Forelimb muscle (tissue), 1 donor: ENCODE data around the gene MRPL38. TPM values are rescaled to one million over a fixed set of nuclear protein-coding genes. Genes with fewer than 3 reads are reported as not detected.

ENCODE experiments used
- DNase-seq: peaks from one replicate; pipeline ENCODE4 v3.0.0-alpha.2; 2013; ENCODE audit warnings: low read depth
- polyA plus RNA-seq: library from polyadenylated mRNA; unstranded; fragments of 120-200 nt; gene quantifications from one replicate; pipeline ENCODE4 v1.2.1, GENCODE V29; 2013; ENCODE audit not compliant: insufficient read length

The MRPL38 gene
- 73.6 TPM for polyA plus RNA-seq

DNA sequence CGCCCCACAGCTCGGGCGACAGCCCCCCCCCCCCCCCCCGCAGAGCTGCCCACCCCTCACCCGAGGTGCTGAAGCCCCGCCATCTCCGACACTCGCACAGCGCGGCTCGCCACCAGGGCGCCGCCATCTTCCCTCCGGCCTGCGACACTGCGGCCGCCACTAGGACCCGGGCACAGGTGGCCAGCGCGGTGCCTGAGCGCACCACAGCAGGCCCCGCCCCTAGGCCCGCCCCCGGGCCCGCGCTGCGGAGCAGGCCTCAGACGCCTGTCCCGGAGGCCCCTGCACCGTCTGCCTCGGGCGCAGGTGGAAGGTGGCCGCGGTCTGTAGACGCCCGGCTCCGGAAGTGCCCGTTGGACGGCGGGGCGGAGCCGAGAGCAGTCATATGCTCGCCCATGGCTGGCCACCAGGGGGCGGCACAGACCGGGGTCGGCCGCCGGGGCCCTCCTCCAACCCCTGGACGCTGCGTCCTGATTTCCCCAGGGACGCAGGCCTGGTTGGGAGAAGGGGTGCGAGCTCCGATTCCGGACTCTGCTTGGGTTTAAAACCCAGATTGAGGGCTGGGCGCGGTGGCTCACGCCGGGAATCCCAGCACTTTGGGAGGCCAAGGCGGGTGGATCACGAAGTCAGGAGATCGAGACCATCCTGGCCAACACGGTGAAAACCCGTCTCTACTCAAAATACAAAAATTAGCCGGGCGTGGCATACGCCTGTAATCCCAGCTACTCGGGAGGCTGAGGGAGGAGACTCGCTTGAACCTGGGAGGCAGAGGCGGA lies at the start of gene MRPL38:
Gene MRPL38, minus strand, starts transcription at position 136 of the 773 bp plus-strand sequence. Its CDS starts 9 bp downstream, at position 127.
- DNase-seq, result peak; percentile 48

DNA sequence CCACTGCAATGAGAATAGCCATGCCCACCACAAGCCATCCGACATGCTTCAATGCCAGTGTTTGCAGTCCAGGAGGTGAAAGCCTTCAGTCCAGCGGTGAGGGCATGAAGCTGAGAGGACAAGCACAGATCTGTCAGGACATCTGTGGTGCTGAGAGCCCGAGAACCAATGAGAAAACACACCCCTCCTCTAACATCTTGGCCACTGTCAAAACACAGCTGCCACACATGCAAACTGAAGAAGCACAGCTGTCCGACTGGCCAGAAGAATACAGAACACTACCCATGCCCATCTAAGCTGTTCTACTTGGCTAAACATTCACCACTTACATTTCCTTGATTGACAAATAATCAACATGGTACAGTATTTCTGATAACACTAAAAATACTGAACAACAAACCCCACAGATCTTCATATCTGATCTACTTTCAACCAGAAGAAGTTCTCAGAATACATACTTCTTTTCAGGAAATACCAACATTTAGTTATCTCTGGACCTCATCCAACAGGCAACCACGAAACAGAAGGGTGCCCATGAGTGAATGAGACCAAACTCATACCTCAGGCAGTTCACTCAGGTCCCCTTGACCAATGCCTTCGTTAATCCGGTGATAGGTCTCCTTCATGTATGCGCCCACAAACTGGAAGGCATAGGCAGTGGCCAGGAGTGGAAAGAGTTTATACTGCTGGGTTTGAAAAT lies 46.3 kb upstream of the MRPL38 start:
- no peak for DNase-seq

DNA sequence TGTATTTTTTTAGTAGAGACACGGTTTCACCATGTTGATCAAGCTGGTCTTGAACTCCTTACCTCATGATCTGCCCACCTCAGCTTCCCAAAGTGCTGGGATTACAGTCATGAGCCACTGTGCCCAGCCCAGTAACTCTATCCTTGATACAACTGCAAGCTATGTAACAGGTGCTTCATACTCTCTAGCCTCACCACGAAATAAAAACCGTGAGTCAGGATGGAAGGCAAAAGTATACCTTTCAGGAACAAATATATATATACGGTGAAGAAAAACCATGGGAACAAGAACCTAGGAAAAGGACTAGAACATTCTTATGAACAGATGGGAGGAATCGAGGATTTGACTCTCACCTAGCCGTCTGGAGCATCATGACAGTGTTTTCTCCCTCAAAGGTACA lies 45.7 kb upstream of the MRPL38 start:
- no peak for DNase-seq

- no peak for DNase-seq
These were observed 40.5 kb upstream of the MRPL38 start for GRCh38 chr17:75945211-75945610.

DNA sequence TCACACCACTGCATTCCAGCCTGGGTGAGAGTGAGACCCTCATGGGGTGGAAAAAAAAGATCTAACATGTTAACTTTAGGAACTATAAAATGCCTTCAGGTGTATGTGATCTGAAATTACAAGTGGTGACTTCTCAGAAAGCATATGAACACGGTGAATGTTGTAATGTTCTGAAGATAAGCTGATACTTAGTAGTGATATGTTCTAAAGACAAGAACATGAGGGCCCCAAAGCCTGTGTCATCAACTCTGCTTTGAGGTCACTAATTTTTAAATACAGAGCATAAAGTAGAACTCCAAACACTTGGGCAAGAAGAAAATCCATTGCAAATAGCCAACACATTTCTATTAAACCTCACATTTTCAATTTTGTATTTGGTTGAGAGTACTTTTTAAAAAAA lies 38.8 kb upstream of the MRPL38 start:
- no peak for DNase-seq

- no peak for DNase-seq
These were observed 37.8 kb upstream of the MRPL38 start for GRCh38 chr17:75942473-75942872.

- no peak for DNase-seq
These were observed 36.7 kb upstream of the MRPL38 start for GRCh38 chr17:75941442-75941819.

DNA sequence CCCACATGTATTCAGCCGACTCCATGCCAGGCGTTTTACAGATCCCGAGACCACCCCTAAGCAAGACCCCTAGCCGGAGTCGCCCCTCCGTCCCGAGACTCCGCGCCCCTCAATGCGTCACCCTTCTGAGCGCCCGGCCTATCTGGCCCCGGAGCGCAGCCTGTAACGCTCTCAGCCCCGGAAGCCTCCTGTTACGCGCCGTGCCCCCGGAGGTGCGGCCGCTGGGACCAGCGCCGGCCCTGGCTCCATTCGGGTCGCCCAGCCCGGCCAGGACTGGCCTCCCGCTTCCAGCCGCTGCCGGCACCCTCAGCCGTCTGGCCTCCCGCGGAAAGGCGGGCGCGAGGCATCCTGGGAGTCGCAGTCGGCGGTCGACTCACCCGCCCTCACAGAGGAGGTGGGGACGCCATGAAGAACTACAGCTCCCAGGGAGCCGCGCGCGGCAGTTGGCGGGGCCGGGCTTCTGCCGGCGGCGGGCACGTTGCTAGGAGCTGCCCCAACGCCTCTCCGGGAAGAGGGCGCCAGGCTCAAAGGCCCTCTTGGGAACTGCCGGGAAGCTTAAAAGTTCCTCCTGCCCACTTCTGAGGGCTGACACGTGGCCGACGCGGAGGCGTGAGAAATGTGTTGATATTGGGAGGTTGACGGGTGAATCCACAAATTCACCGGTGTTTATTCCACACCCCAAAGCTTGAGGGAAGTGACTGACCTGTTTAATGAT lies 36.2 kb upstream of the MRPL38 start, which contains the start of gene FBF1:
Gene FBF1, minus strand, starts transcription at position 316 of the 715 bp plus-strand sequence. CDS start 2,893 bp downstream, outside the sequence.
- DNase-seq, result peak; percentile 65

- no peak for DNase-seq
These were observed 33.0 kb upstream of the MRPL38 start for GRCh38 chr17:75937652-75938051.

GRCh38 chr17:75933808-75934207 lies 29.1 kb upstream of the MRPL38 start:
- no peak for DNase-seq

GRCh38 chr17:75932852-75933251 lies 28.2 kb upstream of the MRPL38 start:
- DNase-seq, result no peak

DNA sequence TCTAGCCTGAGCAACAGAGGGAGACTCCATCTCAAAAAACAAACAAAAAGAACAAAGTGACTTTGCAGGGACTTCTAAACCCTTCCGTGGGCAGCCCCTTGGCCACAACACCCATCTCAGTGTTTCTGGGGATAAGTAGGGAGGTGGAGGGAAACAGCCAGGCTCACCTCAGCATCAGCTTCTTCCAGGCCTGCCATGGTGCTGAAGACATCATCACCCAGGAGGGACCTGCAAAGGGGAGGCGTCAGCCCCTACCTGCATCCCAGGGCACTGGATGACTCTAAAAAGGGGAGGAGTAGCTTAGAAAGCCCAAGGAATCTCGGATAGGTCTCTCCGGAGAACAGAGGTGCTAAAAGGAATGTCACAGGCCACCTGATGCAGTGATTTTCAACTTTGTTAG lies 26.4 kb upstream of the MRPL38 start:
- DNase-seq, result no peak

- no peak for DNase-seq
These were observed 22.7 kb upstream of the MRPL38 start for GRCh38 chr17:75927286-75927922.

- no peak for DNase-seq
These were observed 21.8 kb upstream of the MRPL38 start for GRCh38 chr17:75926456-75926855.

- no peak for DNase-seq
These were observed 21.2 kb upstream of the MRPL38 start for GRCh38 chr17:75925912-75926311.

- DNase-seq, result no peak
These were observed 20.4 kb upstream of the MRPL38 start for GRCh38 chr17:75925103-75925502.

DNA sequence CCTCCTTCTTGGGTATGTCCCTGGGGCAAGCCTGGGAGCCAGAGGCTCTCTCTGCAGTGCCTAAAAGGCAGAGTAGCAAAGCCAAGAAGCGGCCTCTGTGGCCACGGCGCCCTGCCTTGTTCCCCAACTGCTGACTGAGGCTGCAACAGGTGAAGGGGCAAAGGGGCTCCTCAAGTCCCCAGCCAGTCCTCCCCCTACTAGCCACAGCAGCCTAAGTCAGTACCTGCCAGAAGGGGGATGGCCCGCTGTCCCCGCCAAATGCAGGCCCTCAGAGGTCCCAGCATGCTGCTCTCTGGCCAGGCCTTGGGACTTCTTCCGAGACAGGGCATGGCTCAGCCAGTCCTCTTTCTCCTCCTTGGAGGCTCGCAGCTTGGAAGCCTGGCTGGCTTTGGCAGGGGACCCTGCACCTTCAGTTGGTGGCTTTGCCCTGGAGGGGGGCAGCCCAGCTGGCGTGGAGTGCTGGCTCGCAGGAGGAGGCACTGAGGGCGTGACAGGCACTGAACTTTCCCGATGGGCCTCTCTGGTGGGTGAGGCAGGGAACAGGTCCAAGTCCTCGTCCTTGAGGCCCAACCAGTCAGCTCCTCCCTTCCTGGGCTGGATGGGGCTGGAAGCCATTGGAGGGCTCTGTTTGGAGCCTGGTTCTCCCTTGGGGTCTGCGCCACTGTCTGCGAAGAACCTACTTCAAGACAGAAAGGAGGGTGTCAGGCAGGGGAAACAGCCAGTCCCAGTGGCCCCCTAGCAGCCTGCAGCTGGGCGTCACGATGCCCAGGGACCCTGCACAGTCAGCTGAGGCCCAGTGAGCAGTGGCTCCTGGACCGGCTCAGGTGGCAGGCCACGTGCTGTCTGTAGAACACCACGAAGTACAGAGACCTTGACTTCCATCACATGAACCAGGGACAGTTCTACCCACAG lies 18.5 kb upstream of the MRPL38 start:
- no peak for DNase-seq

DNA sequence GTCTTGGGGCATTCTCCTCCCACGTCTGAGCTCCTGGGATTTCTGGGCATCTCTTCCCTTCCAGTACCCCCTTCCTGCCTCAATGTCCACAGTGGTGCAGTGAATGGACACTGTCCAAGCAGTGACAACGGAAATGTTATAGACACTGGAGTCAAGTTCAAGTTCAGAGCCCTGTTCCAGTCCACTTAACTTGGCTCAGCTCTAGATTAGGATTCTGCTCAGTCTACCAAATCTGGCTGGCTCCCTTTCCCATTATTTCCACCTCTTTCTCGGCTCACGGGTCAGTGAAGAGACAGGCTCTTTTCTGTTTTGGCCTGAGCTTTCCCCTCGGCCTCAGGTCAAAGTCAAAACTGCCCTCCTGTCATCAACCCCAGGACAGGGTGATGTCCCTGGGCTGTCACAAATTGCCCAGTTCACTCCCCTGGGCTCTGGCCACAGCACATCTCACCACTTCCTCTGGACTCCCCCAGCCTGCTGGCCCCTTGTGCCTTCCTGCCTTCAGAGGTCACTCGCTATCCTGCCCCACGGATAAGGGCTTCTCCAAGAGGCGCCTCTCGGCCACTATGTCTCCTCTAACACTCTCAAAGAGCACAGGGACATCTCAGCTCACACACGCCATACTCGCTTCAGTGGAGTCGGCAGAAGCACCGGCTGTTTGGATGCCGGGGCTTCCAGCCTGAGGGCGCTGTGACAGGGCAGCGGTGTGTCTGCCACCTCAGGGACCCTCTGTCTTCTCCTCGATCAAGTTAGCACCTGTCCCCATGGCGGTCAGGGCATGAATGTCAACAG lies 17.7 kb upstream of the MRPL38 start:
- DNase-seq, result no peak

DNA sequence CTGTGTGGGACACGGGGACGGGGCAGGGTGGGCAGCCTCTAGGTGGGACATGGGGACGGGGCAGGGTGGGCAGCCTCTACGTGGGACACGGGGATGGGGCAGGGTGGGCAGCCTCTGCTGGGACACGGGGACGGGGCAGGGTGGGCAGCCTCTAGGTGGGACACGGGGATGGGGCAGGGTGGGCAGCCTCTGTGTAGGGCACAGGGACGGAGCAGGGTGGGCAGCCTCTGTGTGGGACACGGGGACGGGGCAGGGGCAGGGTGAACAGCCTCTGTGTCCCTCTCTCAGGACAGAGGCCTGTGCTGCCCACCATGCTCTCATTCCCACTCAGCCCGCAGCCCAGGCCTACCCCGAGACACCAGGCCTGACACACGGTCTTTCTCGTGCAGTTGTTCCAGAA lies 16.9 kb upstream of the MRPL38 start:
- DNase-seq, result no peak

GRCh38 chr17:75920045-75920560 lies 15.4 kb upstream of the MRPL38 start:
- DNase-seq, result no peak
